GM19468 (cell line): Measurements from ENCODE around the gene LUZP1.

ENCODE experiments used
- ATAC-seq: cut with Tn5 transposase; IDR thresholded peaks from one replicate; pipeline ENCODE4 v1.9.1; 2021; ENCODE audit warnings: mild to moderate bottlenecking, moderate library complexity, moderate number of reproducible peaks; ENCODE audit not compliant: unreplicated experiment; ENCODE audit errors: extremely low read depth

Gene LUZP1

DNA sequence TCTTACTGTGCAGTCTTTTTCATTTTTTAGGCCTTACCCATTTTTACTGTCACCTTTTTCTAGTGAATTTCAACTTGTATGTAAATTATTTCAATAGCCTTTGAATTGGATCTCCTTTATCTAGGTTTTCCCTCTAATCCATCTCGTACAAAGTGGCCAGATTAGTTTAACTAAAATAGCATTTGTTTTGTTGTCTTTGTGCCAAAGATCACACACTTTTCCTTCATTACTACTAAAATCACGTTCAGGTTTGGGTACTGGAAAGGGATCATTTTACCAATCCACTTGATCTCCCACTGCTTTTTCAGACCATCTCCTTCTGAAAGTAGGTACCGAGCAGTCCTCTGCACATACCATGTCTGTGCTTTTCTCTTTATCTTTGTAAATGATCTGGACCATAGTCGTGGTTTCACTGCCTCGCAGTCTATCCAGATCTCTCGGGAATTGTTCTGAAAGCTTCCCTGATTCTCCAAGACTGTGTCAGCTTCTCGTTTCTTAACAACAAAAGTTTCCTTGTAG lies 129.3 kb downstream of the LUZP1 start:
- ATAC-seq, result no peak

DNA sequence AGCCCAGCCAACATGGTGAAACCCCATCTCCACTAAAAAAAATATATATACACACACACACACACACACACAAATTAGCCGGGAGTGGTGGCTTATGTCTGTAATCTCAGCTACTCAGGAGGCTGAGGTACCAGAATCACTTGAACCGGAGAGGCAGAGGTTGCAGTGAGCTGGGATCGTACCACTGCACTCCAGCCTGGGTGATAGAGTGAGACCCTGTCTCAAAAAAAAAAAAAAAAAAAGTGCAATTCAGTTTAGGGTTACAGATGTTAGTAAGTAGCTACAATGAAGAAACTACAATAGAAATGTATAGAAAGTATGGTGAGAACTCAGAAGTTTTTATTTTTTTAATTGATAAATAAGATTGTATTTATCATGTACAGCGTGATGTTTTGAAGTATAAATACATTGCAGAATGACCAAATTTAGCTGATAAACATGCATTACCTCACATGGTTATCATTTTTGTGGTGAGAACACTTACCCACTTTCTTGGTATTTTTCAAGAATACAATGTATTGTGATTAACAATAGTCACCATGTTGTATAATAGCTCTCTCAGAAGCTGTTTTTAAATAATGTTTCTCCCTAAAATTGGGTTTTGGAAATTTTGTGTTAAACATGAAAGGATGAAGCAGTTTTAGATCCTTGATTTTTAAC lies 131.4 kb downstream of the LUZP1 start:
- no peak for ATAC-seq

DNA sequence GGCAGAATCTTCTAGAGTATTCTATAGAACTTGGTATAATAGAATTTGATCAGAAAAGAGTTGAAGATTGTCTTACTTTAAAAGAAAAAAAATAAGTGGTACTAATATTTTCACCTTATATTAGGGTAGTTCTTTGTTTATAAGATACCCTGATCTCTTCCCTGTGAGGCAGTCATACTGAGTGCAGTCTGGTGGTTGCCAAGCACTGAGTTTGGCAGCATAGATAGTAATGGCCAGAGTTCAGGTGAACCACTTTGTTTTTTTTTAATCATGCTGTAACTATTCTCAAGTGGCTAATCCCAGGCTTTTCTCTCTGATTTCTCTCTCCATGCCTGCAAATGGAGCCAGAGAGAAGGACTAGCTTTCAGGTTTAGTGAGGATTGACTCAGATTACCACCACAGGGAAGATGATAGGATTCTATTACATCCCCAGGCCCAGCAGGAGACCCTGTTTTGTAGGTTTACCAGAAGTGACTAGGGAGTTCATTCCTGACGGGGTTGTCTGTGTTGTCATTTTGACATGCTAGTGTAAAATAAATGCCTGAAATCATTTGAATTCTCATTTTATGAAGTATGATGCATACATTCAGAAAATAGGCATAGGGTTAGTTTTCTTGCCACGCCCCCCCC lies 132.7 kb downstream of the LUZP1 start:
- ATAC-seq, result no peak
